Ovary (tissue), 9 donors: ENCODE measurements around the gene RIMS1. TPM values are rescaled to one million over a fixed set of nuclear protein-coding genes. Genes with fewer than 3 reads are reported as not detected.
"Not testable (repeated sequence)": the region's sequence is repeated elsewhere in the genome, so short reads cannot be mapped to it uniquely, and the experiment has no call there.

Source experiments
- DNase-seq, 5 donors: peaks; one replicate each; pipeline ENCODE4 v3.0.0-alpha.2; 2019 to 2020
- H3K27ac ChIP-seq, 2 donors: fragments of 200-600 bp; one replicate each; pipeline versions ENCODE4 v1.5.1 to v1.8.0; 2019 to 2022
- H3K27me3 ChIP-seq: fragments of 200-600 bp; one replicate; pipeline ENCODE4 v1.8.0; 2022
- H3K36me3 ChIP-seq: fragments of 200-600 bp; sonication (generic); one replicate; pipeline ENCODE4 v1.5.1; 2019
- H3K4me1 ChIP-seq: one replicate; pipeline ENCODE4 v1.8.1; 2013; ENCODE audit warnings: mild to moderate bottlenecking, moderate library complexity; ENCODE audit not compliant: insufficient read depth
- H3K4me3 ChIP-seq: fragments of 200-600 bp; sonication (generic); one replicate; pipeline ENCODE4 v1.5.1; 2017
- H3K9me3 ChIP-seq, 2 donors: fragments of 200-600 bp in 1 of 2; sonication (generic) in 1 of 2; one replicate each; pipeline versions ENCODE4 v1.5.1 to v1.8.1; 2013 to 2019; ENCODE audit warnings: mild to moderate bottlenecking in 1 of 2, moderate library complexity in 1 of 2
- CTCF ChIP-seq, 3 donors: fragments of 450-650 bp in 2 of 3; fragments of 200-600 bp in 1 of 3; IDR thresholded peaks; one replicate each; pipeline versions ENCODE4 v1.5.1 to v1.8.0; 2016 to 2022; ENCODE audit warnings: antibody characterized with exemption in 3 of 3, mild to moderate bottlenecking in 1 of 3
- EP300 ChIP-seq: sonication (generic); formaldehyde crosslinking; IDR thresholded peaks from one replicate; pipeline ENCODE4 v1.6.1; 2017; ENCODE audit warnings: antibody characterized with exemption
- POLR2A ChIP-seq: fragments of 450-650 bp; IDR thresholded peaks from one replicate; pipeline ENCODE4 v1.6.1; 2017; ENCODE audit warnings: antibody characterized with exemption, mild to moderate bottlenecking, moderate library complexity
- WGBS, 3 donors: extraction: QIAGEN DNeasy Blood & Tissue Kit in 1 of 3; methylation state at CpG; one replicate each; pipeline versions ENCODE4 v1.1.5 to v1.1.7; 2013 to 2017; 5-methylcytosine and 5-hydroxymethylcytosine counted together
- intact Hi-C, 4 donors: fragments of 100-400 bp; cut with DNase I; formaldehyde crosslinking; loops; one replicate each; pipeline versions ENCODE4 v1.11.0 to v1.15.1; 2022 to 2023
- polyA plus RNA-seq, 2 donors: library from polyadenylated mRNA; stranded (reverse); fragments of 200-250 nt in 1 of 2; fragments of 350-450 nt in 1 of 2; fragmentation: Illumina TruSeq in 1 of 2; extraction: RNeasy Lipid Tissue Mini Kit (QIAGEN cat#74804) in 1 of 2; gene quantifications; one replicate each; pipeline ENCODE4 v1.2.3, GENCODE V29; 2013 to 2014
- total RNA-seq, 7 donors: library from RNA; depleted of rRNA in 2 of 7; stranded (reverse); fragments of >200 nt in 2 of 7; fragmentation: NEBNext Ultra II Directional in 3 of 7; extraction: Animal tissue kit (Norgen Biotek cat#: 25700) in 3 of 7; gene quantifications; one replicate each; pipeline versions ENCODE4 v1.1.0 to v1.2.4, GENCODE V29; 2016 to 2023
- donor health status: DM: no; HTN: no; CAD: no; lungs with moderate emphysema.
- donor health status: DM: no; HTN: no; CAD: no.
- donor health status: Bipolar disorder and iron deficiency.
- donor health status: DM: yes; HTN: yes; CAD: no.
- donor health status: DM: no; HTN: no; CAD: no.
- donor health status: DM: yes; HTN: yes; CAD: no.

RIMS1 gene
- total and polyA plus RNA-seq, 9 donors, result 0.20 to 1.3 (median 0.33) TPM; not detected in 1

GRCh38 chr6:72322771-72323170 is 436.4 kb downstream of the RIMS1 start:
- Histone ChIP-seq H3K27ac (no peak overlapping the region), H3K27me3 (no peaks in the 10 kb centered on the region), H3K9me3 (no peaks in the 10 kb centered on the region), H3K36me3 (no peaks in the 10 kb centered on the region), H3K4me3 (no peak overlapping the region), H3K4me1 (no peaks in the 10 kb centered on the region)
- intact Hi-C loops, result no loop called here
- no peak for DNase-seq
- 43 to 61% (median 59%) methylated on average over 2 of the region's 2 CpGs for WGBS, 3 donors
- TF ChIP-seq POLR2A (no peak), EP300 (no peak), CTCF (IDR thresholded peaks at IDR 0.05) (no peak)

- 80 to 90% (median 81%) methylated on average over 4 of the region's 4 CpGs for WGBS, 3 donors
- no peaks in the 10 kb centered on the region for H3K4me1 ChIP-seq
- H3K27me3 ChIP-seq, result no peaks in the 10 kb centered on the region
- H3K4me3 ChIP-seq, result no peak overlapping the region
- no peaks in the 10 kb centered on the region for H3K36me3 ChIP-seq
- intact Hi-C loops, result no loop called here
- no peak for DNase-seq
- H3K27ac ChIP-seq, result no peak overlapping the region
- H3K9me3 ChIP-seq, result no peaks in the 10 kb centered on the region
- TF ChIP-seq EP300 (no peak), CTCF (IDR thresholded peaks at IDR 0.05) (no peak), POLR2A (no peak)
Observed at GRCh38 chr6:72324591-72324990, 438.2 kb downstream of the RIMS1 start.

- no peaks in the 10 kb centered on the region for H3K4me1 ChIP-seq
- H3K27me3 ChIP-seq, result no peaks in the 10 kb centered on the region
- DNase-seq, result no peak
- H3K27ac ChIP-seq, result no peak overlapping the region
- intact Hi-C loops, result no loop called here
- WGBS, 3 donors, result 34 to 78% (median 75%) methylated on average over 1 of the region's 1 CpG
- no peaks in the 10 kb centered on the region for H3K9me3 ChIP-seq
- no peaks in the 10 kb centered on the region for H3K36me3 ChIP-seq
- TF ChIP-seq EP300 (no peak), CTCF (IDR thresholded peaks at IDR 0.05) (no peak), POLR2A (no peak)
- H3K4me3 ChIP-seq, result no peak overlapping the region
Observed at GRCh38 chr6:72328775-72329174, 442.4 kb downstream of the RIMS1 start.

- H3K27ac ChIP-seq, H3K36me3 ChIP-seq, H3K27me3 ChIP-seq, H3K4me1 ChIP-seq, DNase-seq, H3K4me3 ChIP-seq, intact Hi-C loops, H3K9me3 ChIP-seq: not testable (repeated sequence)
- 89 to 94% (median 93%) methylated on average over 2 of the region's 2 CpGs for WGBS, 3 donors
Observed at GRCh38 chr6:72335203-72335602, 448.9 kb downstream of the RIMS1 start.

GRCh38 chr6:72348926-72349325 is 462.6 kb downstream of the RIMS1 start:
- no peaks in the 10 kb centered on the region for H3K27me3 ChIP-seq
- H3K4me1 ChIP-seq, result no peaks in the 10 kb centered on the region
- H3K4me3 ChIP-seq, result no peak overlapping the region
- H3K27ac ChIP-seq, result no peak overlapping the region
- H3K36me3 ChIP-seq, result no peaks in the 10 kb centered on the region
- TF ChIP-seq EP300, result no peak
- TF ChIP-seq CTCF (IDR thresholded peaks at IDR 0.05), result no peak
- no peak for TF ChIP-seq POLR2A
- intact Hi-C loops, result no loop called here
- H3K9me3 ChIP-seq, result no peaks in the 10 kb centered on the region
- no peak for DNase-seq
- 23 to 35% (median 28%) methylated on average over 1 of the region's 1 CpG for WGBS, 3 donors
